Measurements from ENCODE around the gene GAGE12H.
"Not testable (repeated sequence)": the region's sequence is repeated elsewhere in the genome, so short reads cannot be mapped to it uniquely, and the experiment has no call there.

- not testable (repeated sequence) for TF ChIP-seq CTCF (IDR thresholded peaks at IDR 0.05); EZH2 (IDR thresholded peaks at IDR 0.05; ENCODE audit: borderline replicate concordance, insufficient read depth, low read depth, low read length, poor library complexity, severe bottlenecking)
Measured at GRCh38 chrX:49590488-49590887, 10.7 kb downstream of the GAGE12H start.

All from B cell (primary cell).